Activated CD4-positive, alpha-beta T cell treated with anti-CD3 and anti-CD28 coated beads, Interleukin-2, amount 10 ng/mL, durations not matched to agents 24 days and 14 days (primary cell): ENCODE data around the gene MICA. TPM values are rescaled to one million over a fixed set of nuclear protein-coding genes. Genes with fewer than 3 reads are reported as not detected.
"Not testable (repeated sequence)": the region's sequence is repeated elsewhere in the genome, so short reads cannot be mapped to it uniquely, and the experiment has no call there.

Experiments
- DNase-seq: peaks from one replicate; pipeline ENCODE4 v3.0.0; 2022
- H3K27ac Mint-ChIP-seq: one replicate; pipeline ENCODE4 v1.8.0; 2022; ENCODE audit warnings: mild to moderate bottlenecking, mixed read lengths
- H3K27me3 Mint-ChIP-seq: one replicate; pipeline ENCODE4 v1.8.0; 2022; ENCODE audit warnings: mixed read lengths
- H3K36me3 Mint-ChIP-seq: one replicate; pipeline ENCODE4 v1.8.0; 2022; ENCODE audit warnings: low read depth, mild to moderate bottlenecking, mixed read lengths
- H3K4me1 Mint-ChIP-seq: one replicate; pipeline ENCODE4 v1.8.0; 2021; ENCODE audit warnings: mixed read lengths
- H3K4me3 Mint-ChIP-seq: one replicate; pipeline ENCODE4 v1.8.0; 2022; ENCODE audit warnings: mild to moderate bottlenecking, moderate library complexity, mixed read lengths
- H3K9me3 Mint-ChIP-seq: one replicate; pipeline ENCODE4 v1.8.0; 2021; ENCODE audit warnings: mixed read lengths
- intact Hi-C: fragments of 100-400 bp; cut with micrococcal nuclease; formaldehyde crosslinking; loops from one replicate; pipeline ENCODE4 v1.15.1; 2023
- total RNA-seq: library from RNA; stranded (reverse); gene quantifications from 2 replicates; pipeline ENCODE4 v1.2.3, GENCODE V29; 2022

The MICA gene
- total RNA-seq, 1 donor from 2014 or later = 6.5 TPM

DNA sequence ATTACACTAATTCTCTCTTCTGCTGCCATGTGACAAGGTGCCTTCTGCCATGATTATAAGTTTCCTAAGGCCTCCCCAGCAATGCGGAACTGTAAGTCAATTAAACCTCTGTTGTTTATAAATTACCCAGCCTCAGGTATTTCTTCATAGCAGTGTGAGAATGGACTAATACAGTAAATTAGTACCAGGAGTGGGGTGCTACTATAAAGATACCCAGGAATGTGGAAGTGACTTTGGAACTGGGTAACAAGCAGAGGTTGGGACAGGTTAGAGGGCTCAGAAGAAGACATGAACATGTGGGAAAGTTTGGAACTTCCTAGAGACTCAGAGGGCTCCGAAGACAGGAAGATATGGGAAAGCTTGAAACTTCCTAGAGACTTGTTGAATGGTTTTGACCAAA is 34.8 kb downstream of the MICA start:
- intact Hi-C loops = no loop called here
- Mint-ChIP-seq H3K27ac (no peak overlapping the region), H3K27me3 (peaks cover 63% of the 10 kb centered on the region), H3K4me1 (peaks cover 2% of the 10 kb centered on the region), H3K9me3 (peaks cover 21% of the 10 kb centered on the region), H3K36me3 (no peaks in the 10 kb centered on the region), H3K4me3 (no peak overlapping the region)
- DNase-seq = peak; percentile 21

DNA sequence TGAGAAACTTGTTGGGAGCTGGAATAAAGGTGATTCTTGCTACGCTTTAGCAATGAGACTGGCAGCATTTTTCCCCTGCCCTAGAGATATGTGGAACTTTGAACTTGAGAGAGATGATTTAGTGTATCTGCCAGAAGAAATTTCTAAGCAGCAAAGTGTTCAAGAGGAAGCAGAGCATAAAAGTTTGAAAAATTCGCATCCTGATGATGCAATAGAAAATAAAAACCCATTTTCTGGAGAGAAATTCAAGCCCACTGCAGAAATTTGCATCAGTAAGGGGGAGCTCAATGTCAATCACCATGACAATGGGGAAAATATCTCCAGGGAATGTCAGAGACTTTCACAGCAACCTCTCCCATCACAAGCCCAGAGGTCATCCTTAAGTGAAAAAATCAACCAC is 35.3 kb downstream of the MICA start:
- no peak for DNase-seq
- intact Hi-C loops = no loop called here
- H3K4me1 Mint-ChIP-seq = peaks cover 2% of the 10 kb centered on the region
- peaks cover 21% of the 10 kb centered on the region for H3K9me3 Mint-ChIP-seq
- no peak overlapping the region for H3K27ac Mint-ChIP-seq
- no peaks in the 10 kb centered on the region for H3K36me3 Mint-ChIP-seq
- H3K27me3 Mint-ChIP-seq = peaks cover 64% of the 10 kb centered on the region
- H3K4me3 Mint-ChIP-seq = no peak overlapping the region

DNA sequence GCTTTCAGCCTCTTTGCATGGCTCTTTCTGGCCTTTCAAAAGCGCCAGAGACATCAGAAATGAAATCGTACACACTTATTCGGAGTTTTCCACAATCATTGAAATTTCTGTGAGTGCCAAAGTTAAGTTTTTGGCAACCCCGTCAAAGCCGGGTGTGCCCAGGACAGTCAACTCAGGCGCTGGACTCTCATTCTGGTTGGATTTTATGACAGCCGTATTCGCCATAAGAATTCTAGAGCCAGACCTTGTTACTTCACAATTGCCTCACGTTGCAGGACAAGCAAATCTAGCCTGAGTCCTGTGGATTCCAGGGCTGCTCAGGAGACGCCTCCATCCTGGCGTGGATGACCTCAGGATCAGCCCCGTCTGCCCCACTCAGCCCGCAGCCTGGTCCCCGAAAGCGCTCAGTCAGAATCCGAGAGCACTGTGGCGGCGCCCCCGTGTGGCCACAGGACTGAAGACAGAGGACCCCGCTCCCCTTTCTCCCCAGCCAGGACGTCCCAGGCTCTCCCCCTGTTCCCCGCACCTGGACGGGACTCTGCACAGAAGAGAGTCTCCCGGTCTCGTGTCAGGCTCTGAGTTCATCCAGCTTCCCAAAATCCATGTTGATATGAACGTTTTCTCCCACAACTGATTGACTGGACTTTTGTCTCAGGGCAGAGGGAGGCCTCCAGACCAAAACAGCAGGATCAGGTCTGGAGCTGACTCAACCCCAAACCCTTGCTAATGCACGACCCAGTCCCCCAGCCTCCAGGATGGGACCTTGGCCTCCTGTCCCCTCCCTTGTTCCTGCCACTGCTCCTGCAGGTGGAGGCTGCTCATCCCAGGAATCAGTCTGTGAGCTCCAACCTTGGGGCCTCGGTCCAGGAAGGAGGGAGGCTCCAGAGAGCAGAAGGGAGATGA is 38.2 kb downstream of the MICA start:
- peak; percentile 95 for DNase-seq
- H3K4me1 Mint-ChIP-seq = peaks cover 2% of the 10 kb centered on the region
- H3K36me3 Mint-ChIP-seq = no peaks in the 10 kb centered on the region
- intact Hi-C loops = loop anchor here (1.0 kb wide), 1 partner anchor 42 kb away; no protein-coding TSS in a partner anchor
- no peak overlapping the region for H3K4me3 Mint-ChIP-seq
- peaks cover 64% of the 10 kb centered on the region for H3K27me3 Mint-ChIP-seq
- peaks cover 16% of the 10 kb centered on the region for H3K9me3 Mint-ChIP-seq
- H3K27ac Mint-ChIP-seq = no peak overlapping the region

DNA sequence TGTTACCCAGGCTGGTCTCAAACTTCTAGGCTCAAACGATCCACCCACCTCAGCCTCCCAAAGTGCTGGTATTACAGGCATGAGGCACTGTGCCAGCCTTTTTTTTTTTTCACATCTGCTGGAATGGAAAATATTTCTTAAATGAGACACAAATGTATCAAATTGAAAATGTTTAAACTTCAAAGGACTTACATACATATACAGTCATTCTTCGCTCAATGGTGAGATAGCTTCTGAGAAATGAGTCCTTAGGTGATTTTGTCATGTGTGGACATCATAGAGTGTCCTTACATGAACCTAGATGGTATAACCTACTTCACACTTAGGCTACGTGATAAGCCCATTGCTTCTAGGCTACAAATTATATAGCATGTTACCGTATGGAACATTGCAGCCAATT is 43.1 kb downstream of the MICA start:
- Mint-ChIP-seq H3K27ac (no peak overlapping the region), H3K4me1 (peaks cover 2% of the 10 kb centered on the region), H3K4me3 (no peak overlapping the region), H3K27me3 (peaks cover 53% of the 10 kb centered on the region), H3K36me3 (no peaks in the 10 kb centered on the region), H3K9me3 (no peaks in the 10 kb centered on the region)
- peak; percentile 21 for DNase-seq
- intact Hi-C loops = no loop called here

DNA sequence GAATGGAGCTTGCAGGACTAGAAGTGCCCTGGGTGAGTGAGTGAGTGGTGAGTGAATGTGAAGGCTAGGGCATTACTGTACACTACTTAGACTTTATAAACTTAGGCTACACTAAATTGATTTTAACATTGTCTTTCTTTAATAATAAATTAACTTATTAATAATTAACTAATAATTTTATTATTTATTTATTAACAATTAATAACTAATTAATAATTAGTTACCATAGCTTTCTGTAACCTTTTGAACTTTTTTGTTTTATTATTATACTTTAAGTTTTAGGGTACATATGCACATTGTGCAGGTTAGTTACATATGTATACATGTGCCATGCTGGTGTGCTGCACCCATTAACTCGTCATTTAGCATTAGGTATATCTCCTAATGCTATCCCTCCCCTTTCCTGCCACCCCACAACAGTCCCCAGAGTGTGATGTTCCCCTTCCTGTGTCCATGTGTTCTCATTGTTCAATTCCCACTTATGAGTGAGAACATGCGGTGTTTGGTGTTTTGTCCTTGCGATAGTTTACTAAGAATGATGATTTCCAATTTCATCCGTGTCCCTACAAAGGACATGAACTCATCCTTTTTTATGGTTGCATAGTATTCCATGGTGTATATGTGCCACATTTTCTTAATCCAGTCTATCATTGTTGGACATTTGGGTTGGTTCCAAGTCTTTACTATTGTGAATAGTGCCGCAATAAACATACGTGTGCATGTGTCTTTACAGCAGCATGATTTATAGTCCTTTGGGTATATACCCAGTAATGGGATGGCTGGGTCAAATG is 43.8 kb downstream of the MICA start:
- peaks cover 57% of the 10 kb centered on the region for H3K27me3 Mint-ChIP-seq

DNA sequence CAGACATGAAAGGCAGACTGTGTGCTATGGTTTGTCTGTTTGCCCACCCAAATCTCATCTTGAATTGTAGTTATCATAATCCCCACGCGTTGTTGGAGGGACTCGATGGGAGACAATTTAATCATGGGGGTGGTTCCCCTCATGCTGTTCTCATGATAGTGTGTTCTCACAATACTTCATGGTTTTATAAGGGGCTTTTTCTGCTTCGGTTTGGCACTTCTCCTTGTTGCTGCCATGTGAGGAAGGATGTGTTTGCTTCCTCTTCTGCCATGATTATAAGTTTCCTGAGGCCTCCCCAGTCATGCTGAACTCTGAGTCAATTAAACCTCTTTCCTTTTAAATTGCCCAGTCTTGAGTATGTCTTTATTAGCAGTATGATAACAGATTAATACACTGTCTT is 47.4 kb downstream of the MICA start:
- no peaks in the 10 kb centered on the region for H3K4me1 Mint-ChIP-seq

More for the DNA sequence above, 43.8 kb downstream of the MICA start:
- H3K4me3 Mint-ChIP-seq, H3K36me3 Mint-ChIP-seq, H3K9me3 Mint-ChIP-seq, intact Hi-C loops, H3K4me1 Mint-ChIP-seq, H3K27ac Mint-ChIP-seq: not testable (repeated sequence)
- DNase-seq = peak; percentile 10

DNA sequence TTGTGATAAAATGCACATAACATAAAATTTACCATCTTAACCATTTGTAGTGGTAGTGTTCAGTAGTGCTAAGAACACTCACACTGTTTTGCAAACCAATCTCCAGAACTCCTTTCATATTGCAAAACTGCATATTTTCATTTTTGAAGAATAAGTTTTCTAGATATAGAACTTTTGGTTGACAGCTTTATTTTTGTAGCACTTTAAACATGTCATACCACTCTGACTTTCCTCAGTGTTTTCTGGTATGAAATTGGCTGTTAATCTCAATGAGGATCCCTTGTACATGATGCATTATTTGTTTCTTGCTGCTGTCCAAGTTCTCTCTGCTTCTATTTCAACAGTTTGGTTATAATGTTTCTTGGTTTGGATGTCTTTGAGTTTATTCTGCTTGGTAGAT is 49.5 kb downstream of the MICA start:
- Mint-ChIP-seq H3K27ac (no peak overlapping the region), H3K4me3 (no peak overlapping the region), H3K9me3 (no peaks in the 10 kb centered on the region), H3K4me1 (no peaks in the 10 kb centered on the region), H3K36me3 (no peaks in the 10 kb centered on the region), H3K27me3 (peaks cover 49% of the 10 kb centered on the region)
- DNase-seq = no peak
- intact Hi-C loops = no loop called here

More for the DNA sequence above, 47.4 kb downstream of the MICA start:
- Mint-ChIP-seq H3K36me3 (no peaks in the 10 kb centered on the region), H3K9me3 (no peaks in the 10 kb centered on the region), H3K27me3 (peaks cover 42% of the 10 kb centered on the region), H3K27ac (no peak overlapping the region), H3K4me3 (no peak overlapping the region)
- intact Hi-C loops = no loop called here
- DNase-seq = no peak

DNA sequence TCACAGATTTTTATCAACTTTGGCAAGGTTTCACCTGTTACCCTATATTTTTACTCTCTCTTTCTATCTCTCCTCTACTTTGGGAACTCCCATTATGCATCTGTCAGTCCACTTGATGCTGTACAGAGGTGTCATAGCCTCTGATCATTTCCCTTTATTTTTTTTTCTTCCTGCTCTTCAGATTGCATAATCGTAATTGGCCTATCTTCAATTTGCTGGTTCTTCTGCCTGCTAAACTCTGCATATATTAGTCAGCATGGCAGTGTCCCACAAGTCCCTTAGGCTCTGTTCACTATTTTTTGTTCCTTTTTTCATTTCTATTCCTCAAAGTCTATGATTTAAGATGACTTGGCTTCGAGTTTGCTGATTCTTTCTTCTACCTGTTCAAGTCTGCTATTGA is 49.9 kb downstream of the MICA start:
- Mint-ChIP-seq H3K36me3 (no peaks in the 10 kb centered on the region), H3K9me3 (no peaks in the 10 kb centered on the region), H3K27ac (no peak overlapping the region), H3K27me3 (peaks cover 49% of the 10 kb centered on the region), H3K4me1 (no peaks in the 10 kb centered on the region), H3K4me3 (no peak overlapping the region)
- no peak for DNase-seq
- intact Hi-C loops = no loop called here

DNA sequence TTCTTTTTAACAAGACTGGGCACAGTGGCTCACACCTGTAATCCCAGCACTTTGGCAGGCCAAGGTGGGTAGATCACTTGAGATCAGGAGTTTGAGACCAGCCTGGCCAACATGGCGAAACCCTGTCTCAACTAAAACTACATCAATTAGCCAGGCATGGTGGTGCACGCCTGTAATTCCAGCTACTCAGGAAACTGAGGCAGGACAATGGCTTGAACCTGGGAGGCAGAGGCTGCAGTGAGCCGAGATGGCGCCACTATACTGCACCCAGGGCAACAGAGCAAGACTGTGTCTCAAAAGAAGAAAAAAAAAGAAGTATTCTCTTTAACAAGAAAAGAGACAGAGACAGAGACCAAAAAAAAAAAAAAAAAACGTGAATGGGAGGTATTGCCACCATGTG is 56.5 kb downstream of the MICA start:
- H3K4me1 Mint-ChIP-seq = peaks cover 21% of the 10 kb centered on the region
- H3K36me3 Mint-ChIP-seq = peaks cover 21% of the 10 kb centered on the region
- H3K27me3 Mint-ChIP-seq = peaks cover 16% of the 10 kb centered on the region
- peak; percentile 45 for DNase-seq
- H3K9me3 Mint-ChIP-seq, H3K27ac Mint-ChIP-seq, H3K4me3 Mint-ChIP-seq, intact Hi-C loops: not testable (repeated sequence)

DNA sequence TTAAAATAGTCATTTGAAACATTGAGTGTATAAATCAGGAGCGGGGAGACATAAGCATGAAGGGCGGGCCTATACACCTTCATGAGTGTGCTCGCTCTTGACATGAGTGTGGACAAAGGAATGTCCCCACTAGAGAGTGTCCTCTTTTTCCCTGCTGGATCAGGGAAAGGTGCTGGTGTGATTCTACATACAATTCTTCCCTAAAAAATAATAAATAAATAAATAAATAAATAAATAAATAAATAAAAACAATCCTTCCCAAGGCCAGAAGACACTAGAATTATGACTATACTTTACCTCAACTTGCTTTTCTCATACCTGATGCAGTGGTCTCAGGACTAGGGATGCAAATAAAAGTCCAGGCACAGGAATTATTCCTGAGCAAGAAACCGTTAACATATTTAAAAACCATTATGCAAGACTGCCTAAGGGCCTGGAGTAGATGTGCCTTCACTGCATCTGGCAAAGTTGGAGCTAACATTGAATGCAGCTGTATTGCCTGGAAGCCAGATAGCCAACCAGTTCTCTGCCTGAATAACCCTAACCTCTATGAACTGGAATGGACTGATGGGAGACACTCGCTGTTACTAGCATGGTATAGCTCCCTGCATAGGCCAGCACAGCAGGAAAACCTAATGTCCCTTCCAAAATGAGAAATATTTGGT is 57.1 kb downstream of the MICA start:
- Mint-ChIP-seq H3K9me3 (no peaks in the 10 kb centered on the region), H3K36me3 (peaks cover 27% of the 10 kb centered on the region), H3K27me3 (peaks cover 16% of the 10 kb centered on the region), H3K27ac (no peak overlapping the region), H3K4me3 (no peak overlapping the region), H3K4me1 (peaks cover 27% of the 10 kb centered on the region)
- intact Hi-C loops = no loop called here
- peak; percentile 53 for DNase-seq

DNA sequence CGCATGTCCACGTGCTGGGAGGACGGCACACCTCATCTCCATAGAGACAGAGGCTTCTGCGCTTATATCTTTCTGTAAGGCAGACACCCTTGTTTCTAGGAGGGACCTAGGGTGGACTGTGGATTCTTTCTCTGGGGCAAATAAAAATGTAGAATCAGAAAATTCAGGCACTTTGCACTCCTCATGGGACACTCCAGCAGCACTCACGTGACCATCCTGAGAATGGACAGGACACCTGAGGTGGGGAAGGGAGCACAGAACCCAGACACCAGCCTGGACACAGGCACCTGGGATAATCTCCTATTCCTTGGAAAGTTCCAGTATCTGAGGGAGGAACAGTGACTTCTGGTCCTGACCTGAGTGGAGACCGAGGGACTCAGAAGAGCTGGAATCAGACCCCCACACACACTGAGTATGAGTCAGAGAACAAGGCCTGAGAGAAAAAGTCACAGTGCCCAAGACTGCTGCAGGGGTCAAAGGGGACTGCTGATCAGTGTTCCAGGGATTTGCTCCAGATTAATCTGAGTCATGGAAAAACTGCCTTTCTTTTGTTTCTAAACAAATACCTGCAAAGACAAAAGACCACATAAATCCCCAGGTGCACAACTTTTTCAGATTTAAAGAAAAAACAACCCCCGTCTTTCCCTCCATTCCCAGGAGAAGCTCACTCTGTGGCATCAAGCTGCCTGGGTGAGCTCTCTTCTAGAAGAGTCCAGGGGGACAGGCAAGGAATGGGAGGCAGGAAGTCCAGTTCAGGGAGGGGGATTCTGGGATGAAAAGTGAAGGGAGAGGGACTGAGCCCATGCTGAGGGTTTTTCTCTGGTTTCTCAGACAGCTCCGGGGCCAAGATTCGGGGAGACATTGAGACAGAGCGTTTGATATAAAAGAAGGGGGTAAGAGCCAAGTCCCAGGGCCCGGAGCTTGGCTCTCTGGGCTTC is 58.9 kb downstream of the MICA start:
- intact Hi-C loops = no loop called here
- DNase-seq = no peak
- H3K9me3 Mint-ChIP-seq = no peaks in the 10 kb centered on the region
- H3K36me3 Mint-ChIP-seq = peaks cover 42% of the 10 kb centered on the region
- H3K27me3 Mint-ChIP-seq = peaks cover 10% of the 10 kb centered on the region
- H3K27ac Mint-ChIP-seq = peak overlapping the region; percentile 94
- H3K4me3 Mint-ChIP-seq = peak overlapping the region; percentile 99
- peaks cover 44% of the 10 kb centered on the region for H3K4me1 Mint-ChIP-seq

DNA sequence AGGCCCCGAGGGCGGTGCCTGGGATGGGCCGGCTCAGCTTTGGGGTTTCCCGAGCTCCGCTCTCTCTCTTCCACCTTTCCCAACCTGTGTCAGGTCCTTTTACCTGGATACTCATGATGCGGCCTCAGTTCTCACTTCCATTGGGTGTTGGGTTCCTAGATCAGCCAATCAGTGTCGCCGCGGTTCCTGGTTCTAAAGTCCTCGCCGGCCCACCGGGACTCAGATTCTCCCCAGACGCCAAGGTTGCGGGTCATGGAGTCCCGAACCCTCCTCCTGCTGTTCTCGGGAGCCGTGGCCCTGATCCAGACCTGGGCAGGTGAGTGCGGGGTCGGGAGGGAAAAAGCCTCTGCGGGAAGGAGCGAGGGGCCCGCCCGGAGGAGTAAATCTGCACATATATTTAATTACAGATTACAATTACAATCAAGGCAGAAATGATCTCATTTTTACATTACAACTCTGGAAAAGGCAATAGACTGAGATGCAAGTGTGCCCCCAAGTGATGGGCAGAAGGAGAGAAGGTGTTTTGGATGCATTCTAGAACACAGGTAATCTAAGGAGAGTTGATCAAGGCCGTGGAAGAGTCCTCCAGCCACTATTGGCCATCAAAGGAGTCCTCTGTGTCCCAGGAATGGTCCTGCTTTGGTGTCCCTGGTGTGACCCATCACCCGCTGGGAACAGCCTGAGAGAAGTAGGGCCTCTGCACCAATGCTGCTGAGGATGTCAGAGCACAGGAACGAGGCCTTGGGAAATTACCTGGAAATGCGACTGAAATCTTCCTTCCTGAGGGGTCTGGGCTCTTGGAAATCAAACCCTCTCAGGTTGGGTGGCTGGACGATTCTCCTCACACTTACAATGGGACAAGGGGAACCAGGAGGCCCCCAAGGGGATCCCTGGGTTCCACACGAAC is 59.8 kb downstream of the MICA start:
- Mint-ChIP-seq H3K27me3 (peaks cover 5% of the 10 kb centered on the region), H3K27ac (peak overlapping the region; percentile 94), H3K4me1 (peaks cover 50% of the 10 kb centered on the region), H3K9me3 (no peaks in the 10 kb centered on the region), H3K36me3 (peaks cover 49% of the 10 kb centered on the region), H3K4me3 (peak overlapping the region; percentile 99)
- intact Hi-C loops = no loop called here
- DNase-seq = peak; percentile 98
